NCI-H460 (cell line): ENCODE results near the gene CBX3. TPM values are rescaled to one million over a fixed set of nuclear protein-coding genes. Genes with fewer than 3 reads are reported as not detected.
A peak's percentile ranks its signal among the peaks of the same experiment; 100 is the strongest.
"Not testable (repeated sequence)": the region's sequence is repeated elsewhere in the genome, so short reads cannot be mapped to it uniquely, and the experiment has no call there.

Experiments used
- DNase-seq: peaks from one replicate; pipeline ENCODE4 v3.0.0-alpha.2; 2016; ENCODE audit warnings: low read depth; ENCODE audit errors: extremely low read depth
- total RNA-seq: library from RNA; depleted of rRNA; stranded (reverse); fragments of >200 nt; shearing (Covaris generic); gene quantifications from 2 replicates; pipeline ENCODE4 v1.2.3, GENCODE V29; 2014

The CBX3 gene
- total RNA-seq, 1 experiment from 2014 or later: 252 TPM

GRCh38 chr7:26187380-26188205 is 14.0 kb upstream of the CBX3 start:
- no peak for DNase-seq

GRCh38 chr7:26188206-26188956 is 13.2 kb upstream of the CBX3 start:
- no peak for DNase-seq

- DNase-seq: no peak
Measured at GRCh38 chr7:26188957-26189541, 12.5 kb upstream of the CBX3 start.

GRCh38 chr7:26189697-26190096 is 11.8 kb upstream of the CBX3 start:
- DNase-seq: no peak

GRCh38 chr7:26190417-26190869 is 11.1 kb upstream of the CBX3 start:
- DNase-seq: no peak

GRCh38 chr7:26191233-26191973 is 10.1 kb upstream of the CBX3 start:
- no peak for DNase-seq

GRCh38 chr7:26191974-26192479 is 9.5 kb upstream of the CBX3 start:
- no peak for DNase-seq

- no peak for DNase-seq
Measured at GRCh38 chr7:26192485-26193087, 9.0 kb upstream of the CBX3 start.

GRCh38 chr7:26193432-26194207 is 7.9 kb upstream of the CBX3 start:
- DNase-seq: no peak

GRCh38 chr7:26194764-26195163 is 6.8 kb upstream of the CBX3 start:
- not testable (repeated sequence) for DNase-seq

- no peak for DNase-seq
Measured at GRCh38 chr7:26195182-26195581, 6.4 kb upstream of the CBX3 start.

GRCh38 chr7:26195867-26196657 is 5.5 kb upstream of the CBX3 start:
- no peak for DNase-seq

- DNase-seq: no peak
Measured at GRCh38 chr7:26197153-26198115, 4.1 kb upstream of the CBX3 start.

GRCh38 chr7:26198133-26198780 is 3.3 kb upstream of the CBX3 start:
- DNase-seq: no peak

- no peak for DNase-seq
Measured at GRCh38 chr7:26198781-26199169, 2.8 kb upstream of the CBX3 start.

GRCh38 chr7:26199301-26200037 is 2.1 kb upstream of the CBX3 start:
- DNase-seq: peak; percentile 71
